Measurements from ENCODE around the gene R3HDM4.
A peak's percentile ranks its signal among the peaks of the same experiment; 100 is the strongest.
"Not testable (repeated sequence)": the region's sequence is repeated elsewhere in the genome, so short reads cannot be mapped to it uniquely, and the experiment has no call there.

The R3HDM4 gene

GRCh38 chr19:861756-862580 lies 51.1 kb downstream of the R3HDM4 start:
- DNase-seq (ENCODE audit: low read depth, low spot score) = no peak

GRCh38 chr19:861141-861755 lies 51.8 kb downstream of the R3HDM4 start:
- no peak for DNase-seq (ENCODE audit: low read depth, low spot score)

DNA sequence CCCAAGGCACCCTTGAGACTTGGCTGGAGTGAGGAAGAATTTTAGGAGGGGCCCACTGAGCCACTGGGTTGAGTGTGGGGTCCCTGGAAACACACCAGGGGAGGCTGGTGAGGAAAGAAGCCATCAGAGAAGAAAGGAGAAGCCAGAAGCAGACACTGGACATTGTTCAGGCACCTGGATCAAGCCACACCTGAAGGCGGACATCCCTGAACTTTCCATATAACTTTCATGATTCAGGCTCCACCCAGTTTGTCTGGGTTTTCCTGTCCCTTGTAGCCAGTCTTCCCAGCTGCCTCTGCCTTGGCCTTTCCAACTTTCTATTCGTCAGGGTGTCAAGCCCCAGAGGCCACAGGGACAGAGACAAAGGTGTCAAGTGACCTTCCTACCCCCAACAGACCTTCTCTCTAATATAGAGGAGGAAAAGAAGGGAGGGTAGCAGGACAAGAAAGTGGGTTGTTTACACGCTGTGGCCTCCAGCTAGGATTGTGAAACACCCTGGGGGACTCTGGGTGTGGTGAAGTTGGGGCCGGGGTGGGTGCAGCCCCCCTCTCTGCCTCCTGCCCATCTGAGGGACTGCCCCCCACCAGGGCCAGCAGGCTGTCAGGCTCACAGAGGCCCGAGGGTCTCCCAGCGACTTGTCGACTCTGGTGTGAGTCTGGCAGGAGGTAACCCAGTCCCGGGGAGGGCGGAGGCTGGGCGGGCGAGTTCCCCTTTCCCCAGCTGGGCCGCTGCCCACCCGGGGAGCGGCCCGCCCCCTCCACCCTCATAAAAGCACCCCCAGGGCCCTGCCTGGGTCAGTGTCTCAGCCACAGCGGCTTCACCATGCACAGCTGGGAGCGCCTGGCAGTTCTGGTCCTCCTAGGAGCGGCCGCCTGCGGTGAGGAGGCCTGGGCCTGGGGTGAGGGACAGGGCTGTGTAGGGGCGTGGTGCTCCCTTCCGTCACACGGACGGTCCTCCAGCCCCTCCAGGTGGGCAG lies 53.9 kb downstream of the R3HDM4 start, which contains the start of gene CFD:
CFD (plus strand) TSS at position 797 of the 976 bp plus-strand sequence; CDS start at position 823, 26 bp downstream.
- no peak for DNase-seq (ENCODE audit: low read depth, low spot score)

GRCh38 chr19:858284-858683 lies 54.7 kb downstream of the R3HDM4 start:
- DNase-seq (ENCODE audit: low read depth, low spot score) = no peak

DNA sequence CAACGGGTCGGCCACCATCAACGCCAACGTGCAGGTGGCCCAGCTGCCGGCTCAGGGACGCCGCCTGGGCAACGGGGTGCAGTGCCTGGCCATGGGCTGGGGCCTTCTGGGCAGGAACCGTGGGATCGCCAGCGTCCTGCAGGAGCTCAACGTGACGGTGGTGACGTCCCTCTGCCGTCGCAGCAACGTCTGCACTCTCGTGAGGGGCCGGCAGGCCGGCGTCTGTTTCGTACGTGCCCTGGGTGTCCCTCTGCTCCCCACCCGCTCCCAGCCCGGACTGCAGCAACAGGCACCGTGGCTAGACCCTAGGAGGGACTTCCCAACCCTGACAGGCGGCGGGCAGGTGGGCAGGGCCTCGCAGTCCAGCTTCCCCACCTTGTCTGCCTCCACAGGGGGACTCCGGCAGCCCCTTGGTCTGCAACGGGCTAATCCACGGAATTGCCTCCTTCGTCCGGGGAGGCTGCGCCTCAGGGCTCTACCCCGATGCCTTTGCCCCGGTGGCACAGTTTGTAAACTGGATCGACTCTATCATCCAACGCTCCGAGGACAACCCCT lies 57.4 kb downstream of the R3HDM4 start:
- no peak for DNase-seq (ENCODE audit: low read depth, low spot score)

DNA sequence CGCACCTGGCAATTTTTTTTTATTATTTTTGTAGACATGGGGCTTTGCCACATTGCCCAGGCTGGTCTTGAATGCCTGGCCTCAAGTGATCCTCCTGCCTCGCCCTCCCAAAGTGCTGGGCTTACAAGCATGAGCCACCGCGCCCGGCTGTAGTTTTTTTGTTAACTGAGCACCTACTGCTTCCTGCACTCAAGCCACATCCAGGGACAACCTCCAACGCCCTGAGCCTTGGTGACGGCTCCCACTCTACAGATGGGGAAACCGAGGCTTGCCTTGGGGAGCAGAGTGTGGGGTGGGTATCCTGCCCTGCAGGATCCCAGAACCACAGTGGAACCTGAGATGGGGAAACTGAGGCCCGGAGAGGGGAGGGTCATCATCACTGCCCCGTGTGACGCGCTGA lies 57.9 kb downstream of the R3HDM4 start:
- DNase-seq (ENCODE audit: low read depth, low spot score) = no peak

DNA sequence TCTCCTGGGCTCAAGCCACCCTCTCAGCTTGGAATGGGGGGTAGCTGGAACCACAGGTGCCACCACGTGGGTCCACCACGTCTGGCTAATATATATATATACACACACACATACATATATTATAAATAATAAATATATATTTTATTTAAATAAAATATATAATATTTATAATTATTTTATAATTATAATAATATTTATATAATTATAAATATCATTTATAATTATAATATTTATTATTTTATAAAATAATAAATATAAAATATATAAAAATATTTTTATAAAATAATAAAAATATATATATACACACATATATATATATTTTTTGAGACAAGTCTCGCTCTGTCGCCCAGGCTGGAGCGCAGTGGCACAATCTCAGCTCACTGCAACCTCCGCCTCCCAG lies 58.5 kb downstream of the R3HDM4 start:
- no peak for DNase-seq (ENCODE audit: low read depth, low spot score)

DNA sequence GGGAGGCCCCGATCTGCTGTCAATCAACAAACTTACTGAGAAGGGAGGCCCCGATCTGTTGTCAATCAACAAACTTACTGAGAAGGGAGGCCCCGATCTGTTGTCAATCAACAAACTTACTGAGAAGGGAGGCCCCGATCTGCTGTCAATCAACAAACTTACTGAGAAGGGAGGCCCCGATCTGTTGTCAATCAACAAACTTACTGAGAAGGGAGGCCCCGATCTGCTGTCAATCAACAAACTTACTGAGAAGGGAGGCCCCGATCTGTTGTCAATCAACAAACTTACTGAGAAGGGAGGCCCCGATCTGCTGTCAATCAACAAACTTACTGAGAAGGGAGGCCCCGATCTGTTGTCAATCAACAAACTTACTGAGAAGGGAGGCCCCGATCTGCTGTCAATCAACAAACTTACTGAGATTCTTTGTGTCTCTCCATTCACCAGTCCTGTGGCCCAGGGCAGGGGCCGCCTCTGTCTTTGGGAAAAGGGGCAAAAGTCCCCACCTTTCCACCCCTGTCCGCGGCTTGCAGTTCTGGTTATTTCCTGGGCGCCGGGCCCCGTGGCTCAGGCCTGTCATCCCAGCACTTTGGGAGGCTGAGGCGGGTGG lies 59.3 kb downstream of the R3HDM4 start:
- not testable (repeated sequence) for DNase-seq (ENCODE audit: low read depth, low spot score)

DNA sequence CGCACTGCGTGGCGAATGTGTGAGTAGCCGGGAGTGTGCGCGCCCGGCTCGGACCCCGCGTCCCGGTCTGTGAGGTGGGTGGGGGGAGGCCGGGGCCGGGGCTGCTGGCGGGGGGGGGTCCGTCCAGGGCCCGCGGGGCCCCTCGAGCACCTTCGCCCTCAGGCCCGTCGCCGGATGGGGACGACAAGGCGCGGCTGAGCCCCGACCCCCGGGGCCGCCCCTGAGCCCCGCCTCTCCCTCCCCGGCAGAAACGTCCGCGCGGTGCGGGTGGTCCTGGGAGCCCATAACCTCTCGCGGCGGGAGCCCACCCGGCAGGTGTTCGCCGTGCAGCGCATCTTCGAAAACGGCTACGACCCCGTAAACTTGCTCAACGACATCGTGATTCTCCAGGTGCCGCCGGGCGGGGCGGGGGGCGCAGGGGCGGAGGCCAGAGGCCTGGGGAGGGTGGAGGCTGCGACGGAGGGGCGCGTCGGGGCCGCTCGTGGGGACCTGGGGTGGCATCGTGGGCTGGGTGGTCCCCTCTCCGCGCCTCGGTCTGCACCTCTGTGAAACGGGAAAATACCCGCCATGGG lies 59.9 kb downstream of the R3HDM4 start:
- DNase-seq (ENCODE audit: low read depth, low spot score) = no peak

- DNase-seq (ENCODE audit: low read depth, low spot score) = no peak
These were observed 60.6 kb downstream of the R3HDM4 start, which contains the start of gene ELANE for GRCh38 chr19:852136-853013. Gene ELANE, plus strand, starts transcription at chr19:852303. Its CDS starts 26 bp downstream, at chr19:852329.

- DNase-seq (ENCODE audit: low read depth, low spot score) = no peak
These were observed 62.1 kb downstream of the R3HDM4 start for GRCh38 chr19:850979-851335.

DNA sequence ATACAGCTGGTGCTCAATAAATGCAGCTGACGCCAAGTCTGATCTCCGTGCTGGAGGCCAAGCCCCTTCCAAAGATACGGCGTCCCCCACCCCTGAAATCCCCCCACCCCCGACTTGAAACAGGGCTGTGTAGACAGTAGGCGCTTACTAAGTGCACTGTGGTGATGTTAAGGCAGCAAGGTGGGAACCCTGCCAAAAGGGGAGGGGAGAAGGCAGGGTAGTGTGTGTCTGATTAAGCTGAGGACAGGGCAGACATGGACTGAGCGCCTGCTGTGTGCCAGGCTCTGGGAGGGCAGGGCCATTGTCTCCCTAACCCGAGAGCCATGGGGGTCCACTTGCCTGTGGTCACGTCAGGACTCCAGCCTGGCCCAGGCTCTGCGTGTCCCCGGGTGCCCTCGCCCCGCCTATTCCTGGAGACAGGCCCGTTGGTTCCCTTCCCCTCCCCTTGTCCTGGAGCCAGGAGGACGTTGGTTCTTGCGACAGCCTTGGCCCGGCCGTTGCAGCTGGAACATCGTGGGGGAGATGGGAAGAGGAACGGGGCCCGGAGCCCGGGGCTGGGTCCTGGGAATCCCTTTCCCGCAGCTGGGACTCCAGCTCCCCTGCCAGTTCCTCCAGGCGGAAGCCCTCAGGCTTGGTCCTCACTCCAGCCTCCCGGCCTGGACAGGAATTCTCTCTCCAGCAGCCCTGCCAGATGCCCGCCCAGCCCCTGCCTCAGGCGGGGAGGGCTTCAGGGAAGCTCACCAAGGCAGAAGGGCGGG lies 62.6 kb downstream of the R3HDM4 start:
- peak; percentile 99 for DNase-seq (ENCODE audit: low read depth, low spot score)

GRCh38 chr19:849195-849594 lies 63.8 kb downstream of the R3HDM4 start:
- DNase-seq (ENCODE audit: low read depth, low spot score) = not testable (repeated sequence)

DNA sequence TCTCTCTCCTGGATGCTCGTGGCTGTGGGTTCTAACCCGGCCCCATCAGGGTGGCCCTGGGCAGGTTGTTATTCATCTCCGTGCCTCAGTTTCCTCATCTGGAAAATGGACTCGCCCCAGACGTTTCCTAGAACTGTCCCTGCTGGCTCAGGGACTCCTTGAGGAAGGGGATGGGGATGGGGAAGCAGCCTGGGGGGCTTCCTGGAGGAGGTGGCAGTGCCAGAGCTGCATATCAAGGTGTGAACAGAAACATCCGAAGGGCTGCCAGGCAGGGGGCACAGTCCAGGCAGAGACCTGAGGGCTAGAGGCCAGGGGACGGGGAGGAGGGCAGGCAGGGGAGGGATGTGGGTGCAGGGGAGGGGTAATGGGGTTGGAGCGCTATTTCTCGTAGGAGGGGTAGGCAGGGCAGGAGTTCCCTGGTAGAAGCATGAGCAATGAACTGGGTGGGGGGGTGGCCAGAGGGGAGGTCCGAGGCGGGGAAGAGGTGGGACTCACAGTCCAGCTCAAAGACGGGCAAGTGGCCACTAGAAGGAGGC lies 64.6 kb downstream of the R3HDM4 start:
- DNase-seq (ENCODE audit: low read depth, low spot score) = no peak
